IMR-90 (cell line): Measurements from ENCODE around the gene NEURL2.

ENCODE experiments used
- BHLHE40 ChIP-seq: fragments of 150-350 bp; IDR thresholded peaks from 2 replicates; pipeline ENCODE4 v1.6.1; 2016; ENCODE audit warnings: mild to moderate bottlenecking, low read depth, low read length
- CEBPB ChIP-seq: IDR thresholded peaks from 2 replicates; pipeline ENCODE4 v1.6.1; 2012; ENCODE audit warnings: low read depth, low read length, improper control_type of control experiment
- CTCF ChIP-seq: conservative IDR thresholded peaks from 2 replicates; pipeline ENCODE4 v1.5.1; 2012; ENCODE audit warnings: mild to moderate bottlenecking, low read depth, low read length, improper control_type of control experiment
- FOS ChIP-seq: fragments of 150-350 bp; IDR thresholded peaks from 2 replicates; pipeline ENCODE4 v1.6.1; 2016; ENCODE audit warnings: low read depth, low read length
- MAZ ChIP-seq: IDR thresholded peaks from 2 replicates; pipeline ENCODE4 v1.6.1; 2012; ENCODE audit warnings: low read depth, mild to moderate bottlenecking, low read length, improper control_type of control experiment, moderate library complexity, borderline replicate concordance
- POLR2A ChIP-seq: IDR thresholded peaks from 2 replicates; pipeline ENCODE4 v1.6.1; 2012; ENCODE audit warnings: mild to moderate bottlenecking, low read depth, low read length
- RAD21 ChIP-seq: IDR thresholded peaks from 2 replicates; pipeline ENCODE4 v1.6.1; 2012; ENCODE audit warnings: low read length, improper control_type of control experiment
- SMC3 ChIP-seq: fragments of 150-350 bp; IDR thresholded peaks from 2 replicates; pipeline ENCODE4 v1.6.1; 2016; ENCODE audit warnings: low read depth, mild to moderate bottlenecking, antibody characterized with exemption, low read length, moderate library complexity

- no peak for TF ChIP-seq CTCF
- no peak for TF ChIP-seq POLR2A
- TF ChIP-seq CEBPB = no peak
- TF ChIP-seq RAD21 = no peak
- TF ChIP-seq FOS = no peak
- TF ChIP-seq BHLHE40 = no peak
- no peak for TF ChIP-seq MAZ
- TF ChIP-seq SMC3 = no peak
Observed at GRCh38 chr20:45852326-45852725, 38.7 kb downstream of the NEURL2 start.
